Stimulated activated CD4-positive, alpha-beta T cell treated with anti-CD3 and anti-CD28 coated beads, Interleukin-1b, Interleukin-23, amount 100 ng/mL, for 4 hours (primary cell): ENCODE data around the gene NFYB.
"Not testable (repeated sequence)": the region's sequence is repeated elsewhere in the genome, so short reads cannot be mapped to it uniquely, and the experiment has no call there.

Experiments used
- DNase-seq, 2 donors: peaks; one replicate each; pipeline ENCODE4 v3.0.0-alpha.2; 2020; ENCODE audit warnings: low read depth in 2 of 2

The NFYB gene

DNA sequence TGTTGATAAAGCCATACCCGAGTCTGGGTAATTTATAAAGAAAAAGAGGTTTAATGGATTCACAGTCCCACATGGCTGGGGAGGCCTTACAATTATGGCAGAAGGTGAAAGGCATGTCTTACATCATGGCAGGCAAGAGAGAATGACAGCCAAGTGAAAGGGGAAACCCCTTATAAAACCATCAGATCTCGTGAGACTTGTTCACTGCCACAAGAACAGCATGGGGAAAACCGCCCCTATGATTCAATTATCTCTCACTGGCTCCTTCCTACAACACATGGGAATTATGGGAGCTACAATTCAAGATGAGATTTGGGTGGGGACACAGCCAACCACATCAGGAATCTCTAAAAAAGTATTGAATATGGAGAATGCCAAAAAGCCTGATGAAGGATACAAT, 25.0 kb upstream of the NFYB start:
- DNase-seq: not testable (repeated sequence)

DNA sequence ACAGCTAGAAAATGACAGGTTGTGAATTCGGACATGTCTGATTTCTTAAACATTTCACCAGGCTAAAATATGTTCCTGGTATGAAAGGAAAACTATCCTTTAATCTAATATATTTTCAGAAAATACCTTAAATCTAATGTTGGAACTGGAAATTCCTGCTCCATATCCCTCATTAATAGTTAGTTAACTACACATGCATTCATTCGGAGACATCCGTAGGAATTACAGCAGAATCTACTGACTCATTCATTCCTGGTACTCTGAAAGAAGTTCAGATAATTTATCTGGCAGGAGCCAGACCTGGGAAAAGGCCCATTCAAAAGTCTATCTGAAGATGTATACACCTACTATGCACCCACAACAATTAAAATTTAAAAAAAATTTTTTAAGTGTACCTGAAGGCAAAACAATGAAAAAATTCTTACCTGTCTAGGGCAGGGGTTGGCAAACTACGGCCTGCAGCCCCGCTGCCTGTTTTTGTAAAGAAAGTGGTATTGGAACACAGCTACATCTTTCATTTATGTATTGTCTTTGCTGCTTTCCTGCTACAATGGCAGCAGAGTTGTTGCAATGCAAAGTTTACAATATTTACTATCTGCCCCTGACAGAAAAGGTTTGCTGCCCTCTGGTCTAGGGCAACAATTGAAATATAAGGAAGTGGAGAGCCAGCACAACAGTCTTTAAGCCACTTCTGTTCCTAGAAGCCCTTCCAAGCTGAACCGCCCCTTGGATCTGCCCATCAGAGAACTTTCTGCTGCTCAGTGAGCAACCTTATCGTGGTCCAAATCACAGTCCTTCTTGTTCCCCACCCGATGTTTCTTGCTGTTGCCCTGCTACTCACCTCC, 17.9 kb upstream of the NFYB start:
- no peak for DNase-seq

DNA sequence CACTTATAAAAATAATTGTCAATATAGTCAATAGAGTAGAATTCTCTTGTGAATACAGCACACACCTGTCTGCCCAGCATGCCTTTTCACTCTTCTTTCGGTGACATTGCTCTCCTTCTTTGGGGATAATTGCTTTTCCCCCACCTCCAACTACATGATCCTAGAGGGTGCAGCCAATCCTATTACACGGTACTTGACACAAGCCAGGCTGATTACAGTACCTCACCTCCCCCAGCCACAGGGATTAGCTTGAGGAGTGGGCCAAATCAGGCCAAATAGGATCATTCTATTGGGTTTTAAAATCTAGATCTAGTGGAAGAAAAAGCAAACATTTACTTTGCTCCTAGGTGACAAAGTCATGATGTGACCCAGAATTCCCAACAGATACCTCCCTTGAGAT, 16.8 kb upstream of the NFYB start:
- no peak for DNase-seq

DNA sequence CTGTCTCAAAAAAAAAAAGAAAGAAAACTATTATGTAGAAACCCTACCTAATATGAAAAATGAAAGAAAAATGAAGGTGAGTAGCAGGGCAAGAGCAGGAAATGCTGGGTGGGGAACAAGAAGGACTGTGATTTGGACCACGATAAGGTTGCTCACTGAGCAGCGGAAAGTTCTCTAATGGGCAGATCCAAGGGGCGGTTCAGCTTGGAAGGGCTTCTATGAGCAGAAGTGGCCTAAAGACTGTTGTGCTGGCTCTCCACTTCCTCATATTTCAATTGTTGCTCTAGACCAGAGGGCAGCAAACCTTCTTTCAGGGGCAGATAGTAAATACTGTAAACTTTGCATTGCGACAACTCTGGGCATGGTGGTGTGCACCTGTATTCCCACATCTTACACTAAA, 16.3 kb upstream of the NFYB start:
- DNase-seq: no peak

DNA sequence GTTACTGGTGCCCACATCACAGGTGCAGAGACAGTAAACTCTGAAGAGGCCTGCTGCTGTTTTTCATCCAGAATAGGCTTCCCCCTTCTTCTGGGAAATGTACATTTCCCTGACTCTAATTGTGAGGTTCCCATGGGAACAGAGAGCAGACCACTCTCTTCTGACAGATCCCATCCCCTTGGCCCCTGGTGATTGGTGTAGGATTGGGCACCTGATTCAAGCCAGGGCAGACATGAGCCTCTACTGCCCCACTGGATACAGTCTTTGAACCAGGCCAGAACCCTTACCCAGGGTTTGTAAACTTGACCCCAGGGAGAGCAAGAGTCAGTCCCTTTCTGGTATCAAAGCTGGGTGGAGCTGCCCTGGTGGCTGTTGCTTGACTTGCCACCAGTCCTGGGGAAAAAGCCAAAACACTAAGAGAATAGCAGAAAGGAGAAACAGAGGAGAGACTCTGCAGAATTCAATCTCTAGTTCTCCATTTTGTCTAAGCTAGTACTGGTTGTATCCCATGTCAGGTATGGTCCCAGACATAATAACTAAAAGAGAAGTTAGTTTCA, 14.8 kb upstream of the NFYB start:
- no peak for DNase-seq

DNA sequence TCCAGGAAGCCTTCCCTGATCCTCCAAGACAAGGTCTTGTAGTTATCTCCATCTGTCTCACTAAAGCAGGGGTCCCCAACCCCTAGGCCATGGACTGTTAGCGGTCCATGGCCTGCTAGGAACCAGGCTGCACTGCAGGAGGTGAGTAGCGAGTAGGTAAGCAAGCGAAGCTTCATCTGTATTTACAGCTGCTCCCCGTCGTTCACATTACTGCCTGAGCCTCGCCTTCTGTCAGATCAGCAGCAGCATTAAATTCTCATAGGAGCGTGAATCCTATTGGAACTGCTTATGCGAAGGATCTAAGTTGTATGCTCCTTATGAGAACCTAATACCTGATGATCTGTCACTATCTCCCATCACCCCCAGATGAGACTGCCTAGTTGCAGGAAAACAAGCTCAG, 12.4 kb upstream of the NFYB start:
- no peak for DNase-seq

DNA sequence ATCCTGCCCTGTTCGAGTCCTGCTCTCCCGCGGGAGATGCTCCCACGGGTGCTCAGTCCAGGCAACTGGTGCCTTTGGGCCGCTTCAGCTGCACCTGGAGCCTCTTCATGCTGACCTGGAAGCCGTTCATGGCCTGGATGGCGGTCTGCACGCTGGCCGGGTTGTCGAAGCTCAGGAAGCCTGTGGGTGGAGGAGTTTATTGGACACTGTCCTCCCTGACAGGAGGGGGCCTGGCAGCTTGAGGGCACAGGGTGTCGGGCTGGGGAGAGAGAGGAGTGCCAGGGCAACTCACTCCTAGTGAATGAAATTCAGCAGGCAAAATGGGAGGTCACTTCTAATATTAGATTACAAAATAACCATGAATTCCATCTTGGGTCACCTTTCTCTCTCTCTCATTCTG, 9.3 kb upstream of the NFYB start:
- DNase-seq: no peak

DNA sequence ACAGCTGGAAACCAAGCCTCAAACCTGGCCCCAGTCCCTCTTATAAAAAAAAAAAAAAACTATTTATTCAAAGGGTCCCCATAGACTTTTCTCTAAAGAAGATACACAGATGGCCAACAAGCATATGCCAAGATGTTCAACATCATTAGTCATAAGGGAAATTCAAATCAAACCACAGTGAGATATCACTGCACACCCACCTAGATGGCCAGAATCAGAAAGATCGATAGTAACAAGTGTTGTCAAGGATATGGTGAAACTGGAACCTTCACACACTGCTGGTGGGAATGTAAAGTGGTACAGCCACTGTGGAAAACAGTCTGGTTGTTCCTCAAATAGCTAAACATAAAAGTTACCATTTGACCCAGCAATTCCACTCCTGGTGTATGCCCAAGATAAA, 5.9 kb upstream of the NFYB start:
- DNase-seq: no peak

DNA sequence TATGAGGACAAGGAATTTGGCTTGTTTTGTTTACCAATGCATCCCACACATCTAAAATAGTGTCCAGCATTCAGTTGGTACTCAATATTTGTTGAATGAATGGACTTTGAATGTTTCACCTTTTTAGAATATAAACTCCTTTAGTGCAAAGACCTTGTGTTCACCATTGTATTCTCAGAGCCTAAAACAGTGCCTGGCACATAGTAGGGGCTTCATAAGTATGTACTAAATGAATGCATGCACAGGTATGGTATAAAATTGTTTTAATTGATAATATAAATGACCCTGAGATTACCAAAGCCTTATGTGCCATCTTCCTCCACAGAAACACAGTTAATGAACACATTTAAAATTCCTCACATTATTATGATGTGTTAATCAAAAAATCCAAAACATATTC, 5.0 kb upstream of the NFYB start:
- DNase-seq: no peak

DNA sequence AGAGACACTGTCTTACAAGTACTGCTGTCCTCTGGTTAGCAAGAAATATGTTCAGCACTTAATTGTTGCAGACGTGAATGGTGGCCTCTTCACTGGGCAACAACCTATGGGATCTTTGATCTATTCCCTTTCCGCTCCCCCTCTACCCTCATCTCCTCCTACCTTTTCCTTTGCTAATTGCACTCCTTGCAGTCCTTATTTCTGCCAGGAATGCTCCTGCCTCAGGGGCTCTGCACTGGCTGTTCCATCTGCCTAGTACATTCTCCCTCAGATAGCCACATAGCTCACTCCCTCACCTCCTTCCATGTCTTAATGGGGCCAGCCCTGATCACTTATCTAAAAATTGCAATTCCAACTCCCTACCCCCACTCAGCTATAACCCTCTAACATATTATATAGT, 4.5 kb upstream of the NFYB start:
- no peak for DNase-seq

DNA sequence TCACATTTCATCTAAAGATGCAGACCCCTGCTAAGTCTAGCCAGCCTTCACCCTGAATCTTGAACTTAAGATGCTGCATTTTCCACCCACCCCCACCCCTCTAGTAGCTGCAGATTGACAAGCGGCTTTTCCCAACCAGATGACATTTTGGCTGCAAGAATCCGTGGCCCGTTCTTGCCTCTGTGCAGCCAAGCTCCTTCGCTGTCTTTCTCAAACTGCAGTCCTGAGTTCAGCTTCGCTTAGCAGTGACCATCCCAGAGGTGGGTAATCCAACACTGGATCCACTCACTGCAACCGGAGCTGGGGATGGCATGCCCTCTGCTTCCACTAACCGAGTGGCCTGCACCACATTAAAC, 765 bp upstream of the NFYB start:
- no peak for DNase-seq

DNA sequence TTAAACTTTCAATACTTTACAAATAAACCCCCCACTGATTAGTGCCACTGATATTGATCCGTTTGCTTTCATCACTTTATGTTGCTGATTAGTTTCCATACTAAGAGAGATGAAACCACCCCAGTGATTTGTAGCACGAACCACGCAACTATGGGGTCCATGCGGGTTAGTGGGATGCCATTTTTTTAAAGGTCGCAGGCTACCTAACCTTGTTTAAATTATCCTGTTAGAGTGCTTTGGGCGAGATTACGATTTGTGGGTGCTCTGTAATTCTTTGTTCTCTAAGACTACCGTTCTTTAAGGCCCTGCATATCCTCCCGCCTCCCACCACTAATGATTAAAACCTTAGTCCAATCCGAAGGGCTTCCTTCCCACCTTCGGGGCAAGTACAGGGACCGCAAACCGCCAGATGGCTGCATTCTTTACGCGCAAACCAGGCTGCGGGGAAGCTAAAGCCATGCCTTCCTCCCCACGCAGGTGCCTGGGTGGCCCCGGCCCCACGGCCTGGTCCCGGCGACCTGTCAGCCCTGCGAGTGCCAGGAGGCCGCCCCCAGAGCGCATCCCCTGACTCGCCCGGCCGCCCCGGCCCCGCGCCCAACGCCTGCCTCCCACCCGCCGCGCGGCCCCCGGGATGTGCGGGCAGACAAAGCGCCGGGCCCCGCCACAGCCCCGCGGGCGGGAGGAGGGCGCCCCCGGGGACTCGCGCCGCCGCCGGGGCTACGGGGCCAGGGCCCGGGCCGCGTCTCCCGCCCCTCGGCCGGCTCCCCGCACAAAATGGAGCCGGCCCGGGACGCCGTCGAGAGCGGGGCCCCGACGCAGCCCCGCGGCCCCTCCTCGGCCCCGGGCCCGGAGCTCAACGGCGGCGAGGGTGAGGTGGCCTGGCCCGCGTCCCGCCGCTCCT, 759 bp downstream of the NFYB start:
- DNase-seq: peak; percentile 27 to 45

DNA sequence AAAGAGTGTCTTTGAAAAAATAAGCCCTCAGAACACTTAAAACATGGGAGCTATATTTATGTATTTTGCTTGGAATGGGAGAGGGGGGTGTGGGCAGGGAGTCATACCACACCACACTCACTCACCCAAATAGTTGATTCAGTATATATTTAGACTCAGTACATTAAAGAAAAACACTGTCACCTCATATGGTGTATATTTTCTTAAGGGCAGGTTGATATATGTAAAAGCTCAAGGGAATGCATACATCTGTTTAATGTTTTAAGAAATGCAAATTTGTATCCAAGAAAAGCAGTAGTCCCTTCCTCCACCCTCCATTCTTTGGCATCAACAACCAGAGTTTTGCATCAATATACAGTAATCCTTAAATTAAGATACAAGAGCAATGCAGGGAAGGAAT, 1.4 kb downstream of the NFYB start:
- DNase-seq: no peak

DNA sequence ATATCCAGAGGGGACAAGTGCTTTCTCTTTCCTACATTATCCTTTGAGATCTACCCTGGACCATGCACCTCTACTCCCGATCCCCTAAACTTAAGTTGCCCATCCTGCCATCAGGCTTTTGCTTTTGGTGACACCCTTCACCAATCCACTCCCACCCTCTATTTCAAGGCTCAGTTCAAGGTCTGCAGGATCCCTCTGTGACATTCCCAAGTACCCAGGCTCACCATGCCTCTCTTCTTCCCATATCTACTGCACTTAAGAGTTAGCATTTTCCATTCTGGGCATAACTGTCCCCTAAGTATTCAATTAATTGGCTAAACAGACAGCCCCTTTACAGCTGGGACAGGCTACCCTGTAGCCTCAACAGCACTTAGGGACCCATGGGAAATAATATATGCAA, 3.1 kb downstream of the NFYB start:
- DNase-seq: no peak

DNA sequence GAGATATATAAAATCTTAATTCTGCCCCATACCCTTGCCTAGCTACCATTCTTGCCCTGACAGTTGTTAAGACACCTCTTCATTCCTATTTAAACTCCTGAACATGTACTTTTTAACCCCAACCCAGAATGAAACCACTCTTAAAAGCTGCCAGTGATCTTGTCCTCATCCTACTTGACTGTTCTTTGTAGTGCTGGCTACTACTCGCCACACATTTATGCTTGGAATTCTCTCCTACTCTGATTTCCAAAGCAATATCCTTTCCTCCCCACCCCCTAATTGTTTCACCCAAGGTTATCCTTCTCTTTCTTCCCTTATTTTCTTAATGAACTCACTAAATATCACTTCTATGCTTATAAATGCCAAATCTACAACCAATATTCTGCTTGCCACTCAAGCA, 4.1 kb downstream of the NFYB start:
- no peak for DNase-seq

DNA sequence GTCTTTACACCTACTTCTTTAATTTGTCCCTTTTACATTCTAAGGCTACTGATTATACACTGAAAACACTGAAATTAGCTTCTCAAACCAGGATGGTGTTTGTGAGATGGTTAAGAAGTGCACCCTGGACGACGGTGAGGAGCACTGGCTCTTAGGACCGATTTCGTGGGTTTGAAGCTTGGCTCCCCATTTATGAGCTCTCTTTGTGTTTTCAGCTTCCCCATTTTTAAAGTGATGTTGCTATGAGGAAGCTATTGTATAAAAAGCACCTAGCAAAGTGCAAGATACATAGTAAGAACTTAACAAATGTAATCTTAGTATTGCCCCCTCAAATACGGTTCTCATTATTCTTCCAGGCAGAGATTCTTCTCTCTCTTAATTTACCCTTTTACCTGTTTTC, 4.7 kb downstream of the NFYB start:
- no peak for DNase-seq

DNA sequence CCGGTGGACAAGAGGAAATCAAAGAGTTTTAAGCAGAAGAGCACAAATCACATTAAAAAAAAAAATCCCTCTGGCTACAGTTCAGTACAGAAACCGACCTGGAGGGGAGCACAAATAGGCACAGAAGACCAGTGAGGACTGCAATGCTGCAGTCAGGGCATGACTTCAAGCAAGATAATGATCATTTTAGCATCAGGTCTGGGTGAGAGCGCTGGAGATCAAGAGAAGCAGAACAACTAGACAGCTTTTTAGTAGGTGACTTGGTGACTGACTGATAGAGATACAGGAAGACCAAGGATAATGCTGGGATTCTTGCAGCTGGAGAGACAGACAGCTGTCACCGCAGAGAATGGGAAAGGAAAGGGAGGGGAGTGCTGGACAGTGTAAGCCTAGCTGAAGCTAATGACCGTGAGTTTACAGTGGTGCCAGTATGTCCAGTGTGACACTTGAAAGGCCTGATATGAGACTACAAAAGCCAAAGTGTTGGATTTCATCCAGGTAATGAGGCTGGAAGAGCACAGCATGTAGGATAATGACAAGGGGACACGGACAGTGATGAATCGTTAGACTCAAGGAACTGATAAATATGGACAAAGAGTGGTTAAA, 5.6 kb downstream of the NFYB start:
- DNase-seq: no peak

DNA sequence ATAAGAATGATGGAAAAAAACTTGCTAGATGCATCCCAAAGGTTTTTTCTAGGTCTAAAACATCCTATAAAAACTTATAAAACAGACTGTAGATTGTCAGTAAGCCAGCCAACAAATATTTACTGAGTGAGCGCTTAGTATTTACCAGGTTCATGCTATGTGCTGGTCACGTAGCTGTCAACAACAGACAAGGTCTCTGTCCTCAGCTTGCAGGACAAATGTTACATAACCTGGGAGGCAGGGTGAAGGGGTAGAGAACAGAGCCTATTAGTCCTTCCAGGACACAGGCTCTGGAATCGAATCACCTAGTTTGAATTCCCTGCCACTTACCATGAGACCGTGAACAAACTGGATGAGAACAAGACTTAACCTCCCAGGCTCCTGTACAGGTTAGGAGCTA, 6.4 kb downstream of the NFYB start:
- no peak for DNase-seq

DNA sequence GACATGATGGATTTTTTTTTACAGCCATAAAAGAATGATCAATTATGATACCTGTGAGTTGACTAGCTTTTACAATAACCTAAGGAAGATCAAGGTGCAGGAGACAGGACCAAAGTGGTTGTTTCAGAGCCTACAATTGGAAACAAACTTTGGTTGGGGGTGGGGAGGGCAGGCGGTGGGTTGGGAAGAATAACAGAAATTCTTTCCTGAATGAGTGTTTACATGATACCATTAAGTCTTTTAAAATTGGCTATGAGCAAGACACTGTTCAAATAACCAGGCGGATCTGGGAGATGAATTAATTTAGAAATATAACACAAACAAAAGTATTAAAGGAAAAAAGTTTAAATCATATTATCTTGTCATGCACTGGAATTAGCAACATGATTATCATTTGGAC, 7.2 kb downstream of the NFYB start:
- DNase-seq: no peak

DNA sequence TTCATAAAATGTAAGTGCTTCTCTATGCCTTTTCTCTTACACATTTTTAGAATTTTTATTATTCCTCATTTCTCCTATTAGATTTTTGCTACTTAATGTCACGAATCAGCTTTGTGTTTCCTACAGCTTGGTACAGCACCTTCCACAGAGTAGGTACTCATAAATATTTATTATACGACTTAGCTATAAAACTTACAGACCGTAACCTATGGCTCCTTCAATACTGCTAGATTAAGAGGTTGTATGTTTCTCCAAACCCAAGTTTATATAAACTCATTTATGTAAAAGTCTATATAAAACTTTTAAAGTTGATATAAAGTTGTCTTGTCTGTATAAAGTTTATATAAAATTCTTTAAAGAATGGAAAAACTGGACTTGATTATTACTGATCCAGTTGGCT, 11.5 kb downstream of the NFYB start:
- DNase-seq: no peak

DNA sequence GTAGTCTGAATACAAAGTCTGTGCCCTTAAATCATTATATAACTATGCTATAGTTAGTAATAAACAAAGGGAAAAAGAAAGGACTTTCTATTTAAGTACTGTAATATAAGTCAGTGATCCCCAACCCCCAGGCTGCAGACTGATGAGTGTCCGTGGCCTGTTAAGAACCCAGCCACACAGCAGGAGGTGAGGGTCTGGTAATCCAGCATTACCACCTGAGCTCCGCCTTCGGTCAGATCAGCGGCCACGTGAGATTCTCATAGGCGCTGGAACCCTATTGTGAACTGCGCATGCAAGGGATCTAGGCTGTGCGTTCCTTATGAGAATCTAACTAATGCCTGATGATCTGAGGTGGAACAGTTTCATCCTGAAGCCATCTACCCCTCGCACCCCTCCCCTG, 15.7 kb downstream of the NFYB start:
- DNase-seq: no peak

DNA sequence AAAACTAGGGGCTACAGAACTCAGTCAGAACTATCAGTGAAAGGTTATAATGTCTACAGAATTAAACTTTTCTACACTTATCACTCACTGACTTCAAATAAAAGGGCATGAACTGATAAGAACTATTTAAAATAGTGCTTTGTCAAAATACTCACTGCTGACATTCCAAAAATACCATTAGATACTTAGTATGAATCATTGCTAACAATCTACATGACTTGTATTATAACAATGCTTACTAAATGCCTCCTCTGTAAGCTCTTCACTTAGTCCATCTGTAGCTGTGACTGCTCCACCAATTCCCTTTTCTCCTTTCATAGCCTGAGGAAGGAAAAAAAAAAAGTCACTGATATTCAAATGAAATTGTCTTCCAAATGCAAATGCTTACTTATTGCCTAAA, 17.0 kb downstream of the NFYB start:
- no peak for DNase-seq

DNA sequence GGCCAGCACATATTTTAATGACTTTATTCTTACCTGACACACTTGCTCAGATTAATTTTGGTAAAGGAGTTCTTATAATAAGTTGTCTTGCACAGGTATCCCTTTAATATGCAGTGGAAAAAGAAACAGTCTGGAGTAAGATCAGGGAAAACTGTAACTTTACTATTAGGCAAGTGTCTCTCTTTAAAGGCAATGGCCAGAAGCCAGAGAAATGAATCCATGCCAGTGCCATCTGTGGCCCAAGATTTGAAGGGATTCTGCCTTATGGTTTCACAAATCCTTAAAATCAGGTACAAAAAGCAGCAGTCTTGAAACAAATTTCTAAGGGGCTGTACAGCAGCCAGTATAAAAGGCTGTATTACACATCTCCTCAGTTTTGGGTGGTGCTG, 22.4 kb downstream of the NFYB start:
- DNase-seq: no peak
